Trophoblast cell (in vitro differentiated cells and primary cell): ENCODE results near the gene GRIPAP1.

Experiments used
- DNase-seq, 2 donors: peaks; one replicate each; pipeline ENCODE4 v3.0.0-alpha.2; 2016
- H2AFZ ChIP-seq: 2 replicates; pipeline ENCODE4 v1.6.1; 2013; ENCODE audit warnings: low read length, moderate library complexity, mild to moderate bottlenecking; ENCODE audit not compliant: insufficient read depth, poor library complexity
- H2AK5ac ChIP-seq: 2 replicates; pipeline ENCODE4 v1.6.1; 2013; ENCODE audit warnings: mild to moderate bottlenecking, low read length
- H2BK120ac ChIP-seq: 2 replicates; pipeline ENCODE4 v1.6.1; 2013; ENCODE audit warnings: low read length, mild to moderate bottlenecking, moderate library complexity; ENCODE audit not compliant: insufficient read depth, poor library complexity
- H2BK12ac ChIP-seq: 2 replicates; pipeline ENCODE4 v1.6.1; 2013; ENCODE audit warnings: mild to moderate bottlenecking, low read length, moderate library complexity
- H2BK5ac ChIP-seq: 2 replicates; pipeline ENCODE4 v1.6.1; 2013; ENCODE audit warnings: low read length, low read depth, moderate library complexity, mild to moderate bottlenecking; ENCODE audit not compliant: poor library complexity
- H3K14ac ChIP-seq: 2 replicates; pipeline ENCODE4 v1.6.1; 2013; ENCODE audit warnings: mild to moderate bottlenecking, low read length
- H3K18ac ChIP-seq: 2 replicates; pipeline ENCODE4 v1.6.1; 2013; ENCODE audit warnings: mild to moderate bottlenecking, low read length
- H3K23ac ChIP-seq: 2 replicates; pipeline ENCODE4 v1.6.1; 2013; ENCODE audit warnings: low read length
- H3K27ac ChIP-seq: 2 replicates; pipeline ENCODE4 v1.5.1; 2013; ENCODE audit warnings: low read depth, mild to moderate bottlenecking, inconsistent platforms, low read length, moderate library complexity
- H3K27me3 ChIP-seq: 2 replicates; pipeline ENCODE4 v1.6.1; 2013; ENCODE audit warnings: inconsistent platforms, mild to moderate bottlenecking, low read length, moderate library complexity; ENCODE audit not compliant: insufficient read depth
- H3K36me3 ChIP-seq, 2 experiments: 1 replicate in 1 of 2; 2 replicates in 1 of 2; pipeline ENCODE4 v1.6.1; 2013; ENCODE audit warnings: low read length in 2 of 2, mild to moderate bottlenecking in 2 of 2, moderate library complexity in 1 of 2; ENCODE audit not compliant: insufficient read depth in 2 of 2, control insufficient read depth in 1 of 2
- H3K4ac ChIP-seq: 2 replicates; pipeline ENCODE4 v1.6.1; 2013; ENCODE audit warnings: low read depth, mild to moderate bottlenecking, low read length, moderate library complexity
- H3K4me1 ChIP-seq, 2 experiments: 1 replicate in 1 of 2; 2 replicates in 1 of 2; pipeline ENCODE4 v1.6.1; 2013; ENCODE audit warnings: low read length in 2 of 2, mild to moderate bottlenecking in 2 of 2, moderate library complexity in 1 of 2; ENCODE audit not compliant: insufficient read depth in 2 of 2, control insufficient read depth in 1 of 2
- H3K4me2 ChIP-seq: 2 replicates; pipeline ENCODE4 v1.6.1; 2013; ENCODE audit warnings: inconsistent platforms, mild to moderate bottlenecking, low read length, moderate library complexity
- H3K4me3 ChIP-seq: 2 replicates; pipeline ENCODE4 v1.5.1; 2013; ENCODE audit warnings: mild to moderate bottlenecking, low read depth, low read length, inconsistent platforms
- H3K79me1 ChIP-seq: one replicate; pipeline ENCODE4 v1.6.1; 2013; ENCODE audit warnings: low read length
- H3K79me2 ChIP-seq: 2 replicates; pipeline ENCODE4 v1.6.1; 2013; ENCODE audit warnings: low read length, mild to moderate bottlenecking; ENCODE audit not compliant: control insufficient read depth, insufficient read depth, poor library complexity
- H3K9ac ChIP-seq: 2 replicates; pipeline ENCODE4 v1.6.1; 2013; ENCODE audit warnings: mild to moderate bottlenecking, low read length
- H3K9me3 ChIP-seq: 2 replicates; pipeline ENCODE4 v1.6.1; 2013; ENCODE audit warnings: low read depth, mild to moderate bottlenecking, control low read depth, inconsistent platforms, low read length; ENCODE audit not compliant: insufficient read depth
- H4K12ac ChIP-seq: 2 replicates; pipeline ENCODE4 v1.6.1; 2013; ENCODE audit warnings: low read depth, mild to moderate bottlenecking, low read length, moderate library complexity
- H4K8ac ChIP-seq: 2 replicates; pipeline ENCODE4 v1.6.1; 2013; ENCODE audit warnings: low read depth, mild to moderate bottlenecking, low read length, moderate library complexity
- H4K91ac ChIP-seq: one replicate; pipeline ENCODE4 v1.6.1; 2013; ENCODE audit warnings: low read depth, mild to moderate bottlenecking, low read length, moderate library complexity
- WGBS: extraction: QIAGEN DNeasy Blood & Tissue Kit; methylation state at CpG from one replicate; pipeline ENCODE4 v1.1.7; 2013; ENCODE audit warnings: missing lambda C conversion rate; ENCODE audit not compliant: insufficient read length, insufficient coverage; ENCODE audit errors: extremely low coverage; 5-methylcytosine and 5-hydroxymethylcytosine counted together

The GRIPAP1 gene

DNA sequence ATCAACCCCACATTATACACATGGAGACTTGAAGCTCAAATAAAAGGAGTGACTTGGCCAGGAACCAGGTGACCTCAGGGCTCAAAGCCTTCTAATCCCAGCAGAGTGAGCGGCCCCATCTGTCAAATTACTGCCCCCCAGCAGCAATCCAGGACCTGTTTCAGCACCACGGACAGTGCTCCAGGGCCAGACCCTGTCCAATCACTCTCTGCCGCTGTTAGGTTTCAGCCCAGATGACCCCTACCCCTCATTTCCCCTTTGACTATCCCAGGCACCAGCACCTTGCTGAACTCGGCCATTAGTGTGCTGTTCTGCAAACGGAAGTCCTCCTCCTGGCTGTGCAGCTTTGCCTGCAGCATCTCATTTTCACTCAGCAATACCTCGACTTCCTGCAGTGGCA is 5.1 kb downstream of the GRIPAP1 start:
- H4K91ac ChIP-seq: no peak overlapping the region
- WGBS: no CpG with 5 or more reads among the region's 6 CpGs
- no peak overlapping the region for H3K14ac ChIP-seq
- peaks cover 0 to 2% of the 10 kb centered on the region in 2 experiments for H3K4me1 ChIP-seq
- DNase-seq: no peak
- H3K23ac ChIP-seq: no peak overlapping the region
- no peak overlapping the region for H2BK12ac ChIP-seq
- H3K18ac ChIP-seq: no peak overlapping the region
- H3K27me3 ChIP-seq: no peaks in the 10 kb centered on the region
- H3K4me3 ChIP-seq: no peak overlapping the region
- H3K27ac ChIP-seq: no peak overlapping the region
- H3K9me3 ChIP-seq: no peaks in the 10 kb centered on the region
- no peak overlapping the region for H3K4ac ChIP-seq
- H2AK5ac ChIP-seq: no peak overlapping the region
- no peak overlapping the region for H2AFZ ChIP-seq
- no peak overlapping the region for H3K4me2 ChIP-seq
- H3K9ac ChIP-seq: no peak overlapping the region
- H2BK5ac ChIP-seq: no peak overlapping the region
- H4K8ac ChIP-seq: no peak overlapping the region
- H3K79me2 ChIP-seq: peaks cover 2% of the 10 kb centered on the region
- no peak overlapping the region for H2BK120ac ChIP-seq
- peak overlapping the region; percentile 9 for H4K12ac ChIP-seq
- H3K36me3 ChIP-seq: peaks cover 23% of the 10 kb centered on the region in 2 experiments
- H3K79me1 ChIP-seq: peaks cover 4% of the 10 kb centered on the region

DNA sequence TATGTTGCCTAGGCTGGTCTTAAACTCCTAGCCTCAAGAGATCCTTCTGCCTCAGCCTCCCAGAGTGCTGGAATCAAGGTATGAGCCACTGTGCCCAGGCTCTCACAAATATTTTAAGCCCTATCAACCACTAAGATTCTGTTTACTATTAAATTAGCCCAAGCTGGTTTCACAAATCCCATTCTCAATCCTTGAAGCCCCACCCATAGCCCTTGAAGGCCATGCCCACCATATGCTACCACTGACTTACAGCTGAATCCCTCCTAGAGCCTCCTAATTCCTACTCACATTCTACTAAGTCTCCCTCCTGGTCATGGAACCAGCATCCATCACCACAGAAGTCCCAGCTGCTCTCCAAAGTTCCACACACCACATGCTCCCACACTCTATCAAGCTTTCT is 9.7 kb downstream of the GRIPAP1 start:
- Histone ChIP-seq H3K27me3 (no peaks in the 10 kb centered on the region), H2BK120ac (no peak overlapping the region), H3K23ac (no peak overlapping the region), H3K9me3 (no peaks in the 10 kb centered on the region), H3K27ac (no peak overlapping the region), H4K12ac (no peak overlapping the region), H4K91ac (no peak overlapping the region), H3K18ac (no peak overlapping the region), H2AFZ (no peak overlapping the region), H3K79me2 (no peaks in the 10 kb centered on the region), H3K4ac (no peak overlapping the region), H3K4me2 (no peak overlapping the region), H2BK12ac (no peak overlapping the region), H3K36me3 (peaks cover 37 to 44% of the 10 kb centered on the region in 2 experiments), H2BK5ac (no peak overlapping the region), H3K4me3 (no peak overlapping the region), H2AK5ac (no peak overlapping the region), H3K14ac (no peak overlapping the region), H4K8ac (no peak overlapping the region), H3K9ac (no peak overlapping the region), H3K4me1 (no peaks in the 10 kb centered on the region), H3K79me1 (no peaks in the 10 kb centered on the region)
- DNase-seq: no peak

DNA sequence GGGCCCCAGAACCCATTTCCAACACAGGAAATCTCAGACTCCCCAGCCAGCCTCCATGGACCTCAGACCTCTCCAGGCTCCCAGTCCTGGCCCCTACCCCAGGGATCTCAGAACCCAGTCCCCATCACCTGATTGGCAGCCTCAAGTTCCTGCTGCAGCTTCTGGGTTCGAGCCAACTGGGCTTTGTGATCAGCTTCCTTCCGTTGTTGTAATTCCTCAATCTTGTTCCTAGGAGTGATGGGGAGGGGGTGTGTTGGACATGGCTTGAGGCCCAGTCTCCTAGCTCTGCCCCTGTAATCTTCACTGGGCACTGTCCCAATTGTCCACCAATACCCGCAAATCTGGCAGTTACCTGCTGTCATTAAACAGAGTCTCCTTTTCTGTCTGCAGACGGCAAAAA is 12.6 kb downstream of the GRIPAP1 start:
- Histone ChIP-seq H3K4me3 (no peak overlapping the region), H3K4me2 (no peak overlapping the region), H4K8ac (no peak overlapping the region), H2BK120ac (no peak overlapping the region), H3K23ac (no peak overlapping the region), H3K79me2 (no peaks in the 10 kb centered on the region), H3K27ac (no peak overlapping the region), H2BK12ac (no peak overlapping the region), H3K4me1 (no peaks in the 10 kb centered on the region), H3K79me1 (no peaks in the 10 kb centered on the region), H3K27me3 (no peaks in the 10 kb centered on the region), H2BK5ac (no peak overlapping the region), H4K91ac (no peak overlapping the region), H4K12ac (no peak overlapping the region), H3K9ac (no peak overlapping the region), H3K18ac (no peak overlapping the region), H3K4ac (no peak overlapping the region), H3K14ac (no peak overlapping the region), H3K36me3 (peaks cover 35 to 45% of the 10 kb centered on the region in 2 experiments), H3K9me3 (no peaks in the 10 kb centered on the region), H2AFZ (no peak overlapping the region), H2AK5ac (no peak overlapping the region)
- no peak for DNase-seq
- no CpG with 5 or more reads among the region's 4 CpGs for WGBS

DNA sequence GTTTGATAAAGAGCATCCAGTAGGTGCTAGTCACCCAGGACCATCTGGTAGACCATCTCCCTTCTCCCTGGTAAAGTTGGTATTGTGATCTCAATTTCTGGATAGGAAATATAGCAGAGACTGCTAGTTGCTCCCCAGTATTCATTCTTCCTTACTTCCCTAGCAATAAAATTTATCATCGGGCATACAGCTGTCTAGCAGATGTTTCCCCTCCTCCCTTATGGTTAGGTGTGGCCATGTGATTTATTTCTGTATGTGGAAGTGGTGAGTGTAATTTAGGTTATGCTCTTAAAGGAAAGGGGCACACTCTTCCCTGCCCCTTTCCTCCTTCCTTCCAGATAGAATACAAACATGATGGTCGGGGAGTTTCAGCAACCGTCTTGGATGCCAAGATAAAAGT is 18.2 kb downstream of the GRIPAP1 start:
- Histone ChIP-seq H3K79me2 (no peaks in the 10 kb centered on the region), H3K27me3 (no peaks in the 10 kb centered on the region), H4K8ac (no peak overlapping the region), H3K27ac (no peak overlapping the region), H4K12ac (no peak overlapping the region), H2BK120ac (no peak overlapping the region), H3K23ac (no peak overlapping the region), H3K9ac (no peak overlapping the region), H3K4me3 (no peak overlapping the region), H3K9me3 (no peaks in the 10 kb centered on the region), H2BK5ac (no peak overlapping the region), H2AK5ac (no peak overlapping the region), H4K91ac (no peak overlapping the region), H3K14ac (no peak overlapping the region), H2BK12ac (no peak overlapping the region), H3K18ac (no peak overlapping the region), H3K36me3 (peaks cover 36 to 50% of the 10 kb centered on the region in 2 experiments), H3K4ac (no peak overlapping the region), H3K4me1 (no peaks in the 10 kb centered on the region), H3K4me2 (no peak overlapping the region), H3K79me1 (no peaks in the 10 kb centered on the region), H2AFZ (no peak overlapping the region)
- WGBS: no CpG with 5 or more reads among the region's 3 CpGs
- DNase-seq: no peak
